SU-DHL-6 (cell line): Measurements from ENCODE around the gene SEC61A1.

Experiments
- H2AFZ ChIP-seq: fragments of 200-600 bp; sonication (generic); 2 replicates; pipeline ENCODE4 v1.6.1; 2014; ENCODE audit warnings: low read depth, mild to moderate bottlenecking, moderate library complexity, mixed read lengths, antibody characterized with exemption, low read length; ENCODE audit not compliant: severe bottlenecking
- H3F3A ChIP-seq: fragments of 200-600 bp; shearing (Covaris generic); 2 replicates; pipeline ENCODE4 v1.6.0; 2016; ENCODE audit warnings: antibody characterized with exemption, mild to moderate bottlenecking; ENCODE audit not compliant: insufficient read depth
- H3K27ac ChIP-seq: fragments of 200-600 bp; sonication (generic); 2 replicates; pipeline ENCODE4 v1.5.1; 2016; ENCODE audit warnings: low read depth, mild to moderate bottlenecking, low read length, moderate library complexity, mixed read lengths
- H3K27me3 ChIP-seq: fragments of 200-600 bp; sonication (generic), shearing (Covaris generic); 2 replicates; pipeline ENCODE4 v1.6.0; 2014; ENCODE audit warnings: mild to moderate bottlenecking, low read length
- H3K36me3 ChIP-seq: fragments of 200-600 bp; sonication (generic); 2 replicates; pipeline ENCODE4 v1.6.1; 2014; ENCODE audit warnings: mild to moderate bottlenecking, low read length, mixed read lengths
- H3K4me2 ChIP-seq: fragments of 300-600, 200-600 bp; shearing (Covaris generic), sonication (generic); 2 replicates; pipeline ENCODE4 v1.6.0; 2014; ENCODE audit warnings: low read length, low read depth, mild to moderate bottlenecking; ENCODE audit not compliant: poor library complexity, severe bottlenecking
- H3K4me3 ChIP-seq: fragments of 200-600 bp; sonication (generic); 2 replicates; pipeline ENCODE4 v1.5.1; 2014; ENCODE audit warnings: antibody characterized with exemption, low read length, mild to moderate bottlenecking, mixed read lengths; ENCODE audit not compliant: insufficient read depth, poor library complexity, severe bottlenecking
- H3K79me2 ChIP-seq: fragments of 200-600 bp; sonication (generic); 2 replicates; pipeline ENCODE4 v1.6.1; 2014; ENCODE audit warnings: mild to moderate bottlenecking, low read length, moderate library complexity; ENCODE audit not compliant: insufficient read depth
- H3K9ac ChIP-seq: fragments of 200-600 bp; sonication (generic); 2 replicates; pipeline ENCODE4 v1.7.0; 2014; ENCODE audit warnings: mild to moderate bottlenecking, low read length
- H3K9me2 ChIP-seq: fragments of 200-600 bp; sonication (generic); replicated peaks from 2 replicates; pipeline ENCODE4 v1.6.1; 2014; ENCODE audit warnings: low read length; ENCODE audit not compliant: insufficient read depth
- H3K9me3 ChIP-seq: fragments of 200-600 bp; sonication (generic); 2 replicates; pipeline ENCODE4 v1.6.1; 2014; ENCODE audit warnings: low read length, mixed read lengths; ENCODE audit not compliant: insufficient read depth
- H4K20me1 ChIP-seq: fragments of 200-600 bp; sonication (generic); 2 replicates; pipeline ENCODE4 v1.6.1; 2014; ENCODE audit warnings: low read depth, mild to moderate bottlenecking, antibody characterized with exemption, low read length, moderate library complexity, mixed read lengths
- EZH2phosphoT487 ChIP-seq: fragments of 200-600 bp; sonication (generic), shearing (Covaris generic); conservative IDR thresholded peaks from 2 replicates; pipeline ENCODE4 v1.6.1; 2018; ENCODE audit warnings: mild to moderate bottlenecking, antibody characterized with exemption, low read length, moderate library complexity, mixed read lengths
- TF ChIP-seq, protein P1 (sequence below): fragments of 200-600 bp; sonication (generic); IDR thresholded peaks from one replicate; pipeline ENCODE4 v1.5.1; 2017; ENCODE audit warnings: antibody characterized with exemption, mild to moderate bottlenecking, low read length, moderate library complexity; ENCODE audit not compliant: insufficient read depth, poor library complexity, severe bottlenecking

Gene SEC61A1

DNA sequence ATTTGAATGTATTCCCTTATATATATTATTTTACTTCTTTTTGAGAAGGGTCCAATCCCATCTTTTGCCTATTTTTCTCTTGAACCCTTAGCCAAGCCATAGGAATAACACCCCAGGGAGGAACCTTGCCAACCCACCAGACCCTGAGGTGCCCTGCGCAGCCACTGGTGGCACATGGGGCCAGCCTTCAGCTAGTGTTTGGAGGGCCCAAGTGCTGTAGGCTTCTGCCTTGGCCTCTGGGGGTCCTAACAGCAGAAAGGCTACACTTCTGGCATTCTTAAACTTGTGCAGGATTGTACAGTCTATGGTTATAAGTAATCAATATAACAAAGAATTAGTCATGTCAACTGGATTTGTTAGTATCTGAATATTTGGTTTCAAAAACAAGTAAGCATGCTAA, 36.9 kb downstream of the SEC61A1 start:
- TF ChIP-seq, protein P1, sequence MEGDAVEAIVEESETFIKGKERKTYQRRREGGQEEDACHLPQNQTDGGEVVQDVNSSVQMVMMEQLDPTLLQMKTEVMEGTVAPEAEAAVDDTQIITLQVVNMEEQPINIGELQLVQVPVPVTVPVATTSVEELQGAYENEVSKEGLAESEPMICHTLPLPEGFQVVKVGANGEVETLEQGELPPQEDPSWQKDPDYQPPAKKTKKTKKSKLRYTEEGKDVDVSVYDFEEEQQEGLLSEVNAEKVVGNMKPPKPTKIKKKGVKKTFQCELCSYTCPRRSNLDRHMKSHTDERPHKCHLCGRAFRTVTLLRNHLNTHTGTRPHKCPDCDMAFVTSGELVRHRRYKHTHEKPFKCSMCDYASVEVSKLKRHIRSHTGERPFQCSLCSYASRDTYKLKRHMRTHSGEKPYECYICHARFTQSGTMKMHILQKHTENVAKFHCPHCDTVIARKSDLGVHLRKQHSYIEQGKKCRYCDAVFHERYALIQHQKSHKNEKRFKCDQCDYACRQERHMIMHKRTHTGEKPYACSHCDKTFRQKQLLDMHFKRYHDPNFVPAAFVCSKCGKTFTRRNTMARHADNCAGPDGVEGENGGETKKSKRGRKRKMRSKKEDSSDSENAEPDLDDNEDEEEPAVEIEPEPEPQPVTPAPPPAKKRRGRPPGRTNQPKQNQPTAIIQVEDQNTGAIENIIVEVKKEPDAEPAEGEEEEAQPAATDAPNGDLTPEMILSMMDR, result no peak
- TF ChIP-seq EZH2phosphoT487, result no peak
- Histone ChIP-seq H3K4me3 (no peak overlapping the region), H3K36me3 (peaks cover 3% of the 10 kb centered on the region; the same call in 1 of the 2 replicates), H3F3A (peaks cover 3% of the 10 kb centered on the region; the same call in 1 of the 2 replicates), H2AFZ (no peak overlapping the region), H3K4me2 (no peak overlapping the region), H4K20me1 (peaks cover 6% of the 10 kb centered on the region; the same call in 1 of the 2 replicates), H3K27me3 (no peaks in the 10 kb centered on the region), H3K9ac (no peak overlapping the region), H3K9me3 (no peaks in the 10 kb centered on the region), H3K79me2 (peaks cover 22% of the 10 kb centered on the region), H3K9me2 (no peaks in the 10 kb centered on the region), H3K27ac (no peak overlapping the region)

DNA sequence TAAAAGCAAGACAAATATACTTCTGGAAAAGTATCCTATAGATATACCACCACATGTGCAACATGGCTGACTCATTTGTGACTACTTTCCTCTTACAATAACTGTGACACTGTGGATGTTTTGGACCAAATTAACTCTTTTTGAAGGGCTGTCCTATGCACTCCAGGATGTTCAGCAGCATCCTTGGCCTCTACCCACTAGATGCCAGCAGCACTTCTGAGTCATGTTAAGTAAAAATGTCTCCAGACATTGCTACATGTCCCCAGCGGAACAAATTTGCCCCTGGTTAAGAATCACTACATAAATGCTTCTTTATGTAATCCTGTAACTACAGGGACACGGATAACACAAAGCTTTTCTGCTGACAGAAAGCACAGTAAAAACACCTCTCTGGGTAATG, 39.3 kb downstream of the SEC61A1 start:
- H3K27ac ChIP-seq, result no peak overlapping the region
- peaks cover 25% of the 10 kb centered on the region for H3K79me2 ChIP-seq
- H3K9me3 ChIP-seq, result no peaks in the 10 kb centered on the region
- no peak overlapping the region for H3K4me3 ChIP-seq
- peaks cover 3% of the 10 kb centered on the region; the same call in 1 of the 2 replicates for H3K36me3 ChIP-seq
- no peak for TF ChIP-seq EZH2phosphoT487
- TF ChIP-seq, protein P1, result no peak
- H4K20me1 ChIP-seq, result peaks cover 6% of the 10 kb centered on the region; the same call in 1 of the 2 replicates
- no peaks in the 10 kb centered on the region for H3K9me2 ChIP-seq
- H3K9ac ChIP-seq, result no peak overlapping the region
- H2AFZ ChIP-seq, result no peak overlapping the region
- peaks cover 3% of the 10 kb centered on the region; the same call in 1 of the 2 replicates for H3F3A ChIP-seq
- H3K27me3 ChIP-seq, result no peaks in the 10 kb centered on the region
- H3K4me2 ChIP-seq, result no peak overlapping the region

DNA sequence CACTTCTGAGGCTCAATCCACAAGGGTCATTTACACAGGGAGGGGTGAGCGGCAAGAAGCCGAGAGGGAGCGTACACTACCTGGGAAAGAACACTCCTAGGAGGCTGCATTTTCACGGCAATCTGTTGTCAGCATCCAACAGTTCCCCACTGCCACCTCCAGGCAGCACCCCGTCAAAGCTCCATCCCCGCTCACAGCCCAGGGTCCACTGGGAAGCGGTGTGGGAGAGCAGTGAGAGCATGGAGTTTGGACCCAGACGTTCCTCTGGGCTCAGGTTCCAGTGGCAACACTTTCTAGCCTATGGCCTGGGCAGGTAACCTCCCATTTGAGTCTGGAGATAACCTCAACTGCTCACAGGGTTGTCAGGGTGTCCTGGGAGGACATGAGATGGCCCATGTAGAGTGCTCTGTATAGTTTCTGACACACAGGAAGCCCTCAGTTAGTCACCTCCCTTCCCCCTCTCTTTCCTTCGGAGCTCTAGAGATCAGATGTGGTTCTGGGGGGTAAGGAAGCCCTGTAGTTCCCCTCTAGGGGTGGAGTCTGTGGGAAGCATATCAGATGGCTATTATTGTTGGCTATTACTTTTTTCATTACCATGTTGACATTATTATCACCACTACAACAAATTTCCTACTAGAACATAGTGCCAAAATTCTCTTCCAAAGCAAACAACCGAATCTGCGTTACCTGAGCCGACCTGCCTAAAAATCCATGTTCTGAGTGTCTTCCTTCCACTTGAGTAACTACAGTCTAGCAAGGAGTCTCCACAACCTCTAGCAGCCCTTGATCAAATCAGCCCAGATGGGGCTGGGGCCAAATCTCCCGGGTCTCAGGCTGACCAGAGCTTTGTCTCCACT, 42.3 kb downstream of the SEC61A1 start:
- TF ChIP-seq, protein P1, result no peak
- TF ChIP-seq EZH2phosphoT487, result no peak
- H3F3A ChIP-seq, result peaks cover 3% of the 10 kb centered on the region; the same call in 1 of the 2 replicates
- no peaks in the 10 kb centered on the region for H3K27me3 ChIP-seq
- no peaks in the 10 kb centered on the region for H3K9me3 ChIP-seq
- H3K9me2 ChIP-seq, result no peaks in the 10 kb centered on the region
- H3K4me3 ChIP-seq, result no peak overlapping the region
- no peak overlapping the region for H2AFZ ChIP-seq
- peaks cover 19% of the 10 kb centered on the region for H3K79me2 ChIP-seq
- peaks cover 11% of the 10 kb centered on the region; the same call in 1 of the 2 replicates for H3K36me3 ChIP-seq
- H4K20me1 ChIP-seq, result peaks cover 6% of the 10 kb centered on the region; the same call in 1 of the 2 replicates
- H3K9ac ChIP-seq, result no peak overlapping the region
- no peak overlapping the region for H3K27ac ChIP-seq
- H3K4me2 ChIP-seq, result no peak overlapping the region
